CD4-positive, alpha-beta T cell treated with Interferon gamma for 1 hour (primary cell): ENCODE data around the gene JAK2.
"Not testable (repeated sequence)": the region's sequence is repeated elsewhere in the genome, so short reads cannot be mapped to it uniquely, and the experiment has no call there.

Source experiments
- DNase-seq: peaks from one replicate; pipeline ENCODE4 v3.0.0-alpha.2; 2020

JAK2 gene

DNA sequence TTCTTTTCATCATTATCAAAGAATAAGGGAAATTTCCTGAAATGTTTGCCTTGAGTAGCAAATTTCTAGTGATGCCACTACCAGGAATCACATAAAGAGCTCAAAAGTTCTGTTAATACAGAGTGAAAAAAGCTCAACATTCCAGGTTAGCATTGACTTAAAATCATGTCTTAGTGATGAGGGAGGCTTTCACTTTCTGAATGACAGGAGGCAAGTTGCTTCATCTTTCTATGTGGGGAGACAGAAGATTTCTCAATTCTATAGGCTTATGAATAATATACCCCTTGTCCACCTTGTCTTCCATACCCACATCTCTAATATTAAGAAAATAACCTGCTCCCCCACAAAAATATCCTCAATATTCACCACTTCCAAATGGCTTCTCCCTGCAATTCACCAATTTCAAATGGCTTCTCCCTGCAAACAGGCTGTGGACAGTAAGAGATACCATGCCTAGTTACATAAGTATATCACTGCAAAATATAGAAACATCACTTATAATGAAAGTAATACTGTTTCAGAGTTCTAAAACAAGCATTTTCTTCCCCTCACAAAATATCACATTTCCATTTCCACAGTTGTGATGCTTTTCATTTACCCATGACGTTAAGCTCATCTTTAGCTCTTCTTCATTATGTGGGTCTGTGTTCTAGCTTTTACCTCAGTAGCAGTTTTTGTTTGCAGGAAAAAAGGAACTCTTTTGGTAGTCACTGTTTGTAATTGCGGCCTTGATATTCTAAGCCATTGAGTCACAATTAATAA lies 2.2 kb upstream of the JAK2 start:
- DNase-seq, result no peak

- DNase-seq, result no peak
Measured at GRCh38 chr9:4983601-4984165, 1.4 kb upstream of the JAK2 start.

- DNase-seq, result no peak
Measured at GRCh38 chr9:4984171-4984620, 876 bp upstream of the JAK2 start.

- peak; percentile 12 for DNase-seq
Measured at GRCh38 chr9:4985386-4986266, 554 bp downstream of the JAK2 start.

DNA sequence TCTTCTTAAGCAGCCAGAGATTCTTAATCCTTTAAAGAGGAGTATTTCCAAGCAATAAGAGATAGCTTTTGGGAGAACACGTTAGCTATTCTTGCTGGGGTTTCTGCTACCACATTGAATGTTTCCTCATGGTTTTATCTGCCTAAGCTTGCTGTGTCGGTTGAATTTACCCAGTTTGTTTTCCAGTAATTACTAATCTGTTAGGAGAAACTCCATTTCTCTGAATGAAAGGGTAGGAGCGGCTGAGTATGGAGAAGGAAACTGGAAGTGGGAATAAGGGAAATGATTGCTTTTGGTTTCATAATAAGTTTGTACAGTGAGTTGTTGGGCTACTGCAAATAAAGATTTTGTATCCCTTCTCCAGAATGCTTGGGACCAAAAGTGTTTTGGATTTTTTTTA lies 1.2 kb downstream of the JAK2 start:
- DNase-seq, result no peak

GRCh38 chr9:4986783-4987182 lies 1.7 kb downstream of the JAK2 start:
- DNase-seq, result no peak

GRCh38 chr9:4987961-4988421 lies 2.9 kb downstream of the JAK2 start:
- DNase-seq, result peak; percentile 10

DNA sequence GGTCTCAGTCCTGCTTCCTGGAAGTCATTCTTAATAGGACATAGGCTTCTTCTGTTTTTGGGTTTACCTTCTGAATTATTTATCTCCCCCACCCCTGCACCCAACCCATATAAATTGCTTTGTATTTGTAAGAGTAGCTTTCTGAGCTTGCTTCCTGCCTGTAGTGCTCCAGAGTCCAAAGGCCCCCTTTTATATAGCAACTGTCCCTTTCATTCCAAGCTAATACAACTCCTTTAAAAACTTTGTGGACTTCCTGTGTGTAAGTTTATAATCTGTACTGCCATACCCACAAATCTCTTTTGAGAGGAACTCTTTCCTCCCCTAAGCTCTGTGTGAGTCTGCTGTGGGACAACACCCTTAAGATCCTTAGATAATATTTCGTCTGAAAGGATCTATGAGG lies 7.8 kb downstream of the JAK2 start:
- DNase-seq, result no peak

DNA sequence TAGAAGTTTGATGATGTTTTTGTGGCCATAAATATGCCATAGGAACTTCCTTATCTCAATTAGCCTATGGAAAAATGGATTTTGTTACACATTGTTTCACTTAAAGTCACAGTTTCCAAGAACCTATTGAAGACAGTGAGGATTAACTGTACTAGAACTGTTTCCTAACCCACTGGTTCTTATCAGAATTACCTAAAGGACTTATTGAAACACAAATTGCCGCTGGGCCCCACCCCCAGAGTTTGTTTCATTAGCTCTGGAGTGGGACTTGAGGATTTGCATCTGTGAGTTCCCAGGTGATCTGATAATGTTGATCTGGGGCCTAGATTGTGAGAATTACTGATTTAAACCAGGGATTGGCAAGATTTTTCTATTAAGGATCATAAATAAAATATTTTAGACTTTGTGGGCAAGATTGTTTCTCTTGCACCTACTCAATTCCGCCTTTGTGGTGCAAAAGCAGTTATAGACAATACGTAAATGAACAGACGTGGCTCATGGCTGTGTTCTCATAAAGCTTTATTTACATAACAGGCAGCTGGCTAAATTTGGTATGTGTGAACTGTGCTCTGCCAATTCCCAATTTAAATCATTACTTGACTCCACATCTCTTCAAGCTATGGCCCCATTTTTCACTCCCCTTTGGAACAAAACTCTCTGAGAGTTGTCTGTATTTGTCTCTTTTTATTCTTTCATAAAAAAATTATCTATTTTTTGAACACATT lies 9.3 kb downstream of the JAK2 start:
- DNase-seq, result no peak

DNA sequence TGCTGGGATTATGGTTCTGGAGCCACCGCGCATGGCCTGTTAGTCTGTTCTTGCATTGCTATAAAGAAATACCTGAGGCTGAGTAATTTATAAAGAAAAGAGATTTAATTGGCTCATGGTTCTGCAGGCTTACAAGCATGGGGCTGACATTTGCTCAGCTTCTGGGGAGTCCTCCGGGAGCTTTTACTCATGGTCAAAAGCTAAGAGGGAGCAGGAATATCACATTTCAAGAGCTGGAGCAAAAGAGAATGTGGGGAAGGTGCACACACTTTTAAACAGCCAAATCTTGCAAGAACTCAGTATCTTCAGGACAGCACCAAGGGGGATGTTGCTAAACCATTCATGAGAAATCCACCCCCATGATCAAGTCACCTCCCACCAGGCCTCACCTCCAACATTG lies 12.1 kb downstream of the JAK2 start:
- DNase-seq, result no peak

DNA sequence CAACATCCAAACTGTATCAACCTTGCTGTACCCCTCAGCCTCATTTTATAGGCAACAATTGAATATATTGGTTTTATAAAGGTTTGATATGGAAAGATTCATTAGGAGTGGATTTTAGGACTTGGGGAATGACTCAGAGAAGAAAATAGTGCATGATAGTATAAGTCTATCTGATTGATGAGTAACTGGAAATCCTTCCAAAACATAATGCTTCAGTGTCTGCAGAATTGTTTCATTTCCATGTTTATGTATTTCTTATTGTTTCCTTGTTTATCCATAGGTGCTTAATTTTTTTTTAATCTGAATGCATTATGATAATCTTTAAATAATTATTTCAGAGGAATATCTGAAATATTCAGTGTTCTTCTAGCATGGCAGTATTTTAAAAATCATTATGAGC lies 12.6 kb downstream of the JAK2 start:
- no peak for DNase-seq

- DNase-seq, result no peak
Measured at GRCh38 chr9:5002811-5003210, 17.7 kb downstream of the JAK2 start.

GRCh38 chr9:5004481-5004880 lies 19.4 kb downstream of the JAK2 start:
- DNase-seq, result no peak

GRCh38 chr9:5008202-5008601 lies 23.1 kb downstream of the JAK2 start:
- DNase-seq, result no peak

GRCh38 chr9:5013374-5013773 lies 28.3 kb downstream of the JAK2 start:
- DNase-seq, result no peak

DNA sequence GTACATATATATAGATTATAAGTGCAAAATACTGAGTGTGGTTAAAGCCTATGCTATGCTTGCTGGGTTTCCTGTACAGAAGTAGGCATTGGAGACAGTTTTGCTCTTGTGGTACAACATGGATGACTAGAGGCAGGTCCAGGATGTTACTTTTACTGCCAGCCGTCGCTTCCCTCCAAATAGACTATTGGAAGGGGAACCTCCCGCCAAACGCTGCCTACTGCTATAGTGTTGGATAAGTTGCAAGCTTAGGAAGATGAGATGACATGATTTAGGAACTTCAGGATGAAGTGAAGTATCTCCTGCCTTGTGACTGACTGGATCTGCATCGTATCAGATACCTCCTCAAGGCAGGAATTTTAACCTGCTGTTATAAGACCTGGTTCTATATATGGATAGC lies 30.9 kb downstream of the JAK2 start:
- no peak for DNase-seq

- no peak for DNase-seq
Measured at GRCh38 chr9:5025416-5025815, 40.3 kb downstream of the JAK2 start.

DNA sequence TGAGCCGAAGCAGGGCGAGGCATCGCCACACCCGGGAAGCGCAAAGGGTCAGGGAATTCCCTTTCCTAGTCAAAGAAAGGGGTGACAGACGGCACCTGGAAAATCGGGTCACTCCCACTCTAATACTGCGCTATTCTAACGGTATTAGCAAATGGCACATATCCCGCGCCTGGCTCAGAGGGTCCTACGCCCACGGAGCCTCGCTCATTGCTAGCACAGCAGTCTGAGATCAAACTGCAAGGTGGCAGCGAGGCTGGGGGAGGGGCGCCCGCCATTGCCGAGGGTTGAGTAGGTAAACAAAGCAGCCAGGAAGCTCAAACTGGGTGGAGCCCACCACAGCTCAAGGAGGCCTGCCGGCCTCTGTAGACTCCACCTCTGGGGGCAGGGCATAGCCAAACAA lies 46.9 kb downstream of the JAK2 start:
- not testable (repeated sequence) for DNase-seq

DNA sequence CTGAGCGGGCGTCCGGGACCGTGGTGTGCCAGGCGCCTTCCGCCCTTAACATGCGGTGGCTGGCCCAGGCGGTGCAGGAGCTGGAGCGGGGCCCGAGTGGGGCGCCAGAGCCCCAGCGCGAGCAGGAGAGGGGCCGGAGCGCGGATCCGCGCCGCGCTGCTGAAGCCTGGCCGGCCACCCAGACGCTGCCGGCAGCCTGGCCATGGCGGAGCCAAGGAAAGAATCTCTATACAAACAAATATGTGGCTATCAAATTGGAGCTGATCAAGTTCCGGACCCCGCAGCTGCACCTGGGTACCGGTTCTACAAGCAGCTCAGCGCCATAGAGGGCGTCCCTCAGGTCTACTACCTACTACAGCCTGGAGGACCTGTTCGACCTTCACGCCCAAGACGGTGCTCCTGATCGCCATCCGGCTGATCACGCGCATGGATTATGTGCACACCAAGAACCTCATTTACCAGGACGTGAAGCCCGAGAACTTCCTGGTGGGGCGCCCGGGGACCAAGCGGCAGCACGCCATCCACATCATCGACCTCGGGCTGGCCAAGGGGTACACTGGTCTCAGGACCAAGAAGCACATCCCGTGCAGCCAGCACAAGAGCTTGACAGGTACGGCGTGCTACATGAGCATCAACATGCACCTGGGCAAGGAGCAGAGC lies 55.8 kb downstream of the JAK2 start:
- no peak for DNase-seq

- no peak for DNase-seq
Measured at GRCh38 chr9:5041390-5042115, 56.5 kb downstream of the JAK2 start.

DNA sequence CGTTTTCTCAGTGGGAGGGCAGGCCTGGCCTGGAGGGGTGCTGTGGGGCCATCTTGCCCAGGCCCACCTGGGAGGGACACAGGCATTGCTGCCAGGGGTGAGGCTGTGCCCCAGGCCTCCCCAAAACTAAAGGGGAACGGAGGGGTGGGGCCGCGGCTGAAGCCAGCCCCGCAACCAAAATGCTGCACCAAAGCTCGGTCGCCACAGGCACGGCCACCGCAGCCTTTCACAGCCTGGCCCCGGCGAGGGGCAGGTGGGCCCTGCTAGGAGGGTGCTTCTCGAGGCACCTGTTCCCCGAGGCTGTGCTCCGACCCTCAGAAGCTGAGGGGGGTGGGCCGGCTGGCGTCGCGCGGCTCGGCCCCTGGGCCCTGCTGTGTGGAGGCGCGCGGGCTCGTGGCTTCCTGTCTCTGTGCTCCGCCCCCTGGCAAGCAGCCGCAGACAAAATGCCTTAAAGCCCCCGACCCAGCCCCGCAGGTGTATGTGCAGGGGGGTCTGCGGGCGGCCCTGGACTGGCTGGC lies 57.6 kb downstream of the JAK2 start:
- no peak for DNase-seq

DNA sequence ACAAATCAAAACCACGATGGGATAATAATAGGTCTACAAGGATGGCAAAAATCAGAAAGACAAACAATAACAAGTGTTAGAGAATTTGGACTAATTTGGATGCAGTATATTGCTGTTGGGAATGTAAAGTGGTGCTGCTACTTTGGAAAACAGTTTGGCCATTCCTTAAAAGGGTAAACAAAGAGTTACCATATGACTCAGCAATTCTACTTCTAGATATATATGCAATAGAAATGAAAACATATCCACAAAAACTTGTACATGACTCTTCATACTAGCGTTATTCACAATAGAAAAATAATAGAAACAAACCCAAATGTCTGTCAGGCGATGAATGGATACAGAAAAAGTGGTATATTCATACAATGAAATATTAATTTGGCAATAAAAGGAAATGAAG lies 58.3 kb downstream of the JAK2 start:
- no peak for DNase-seq
